Skeletal muscle tissue (tissue), 4 donors: ENCODE results near the gene PLCXD1. TPM values are rescaled to one million over a fixed set of nuclear protein-coding genes. Genes with fewer than 3 reads are reported as not detected.

Experiments used
- H3K27ac ChIP-seq: one replicate; pipeline ENCODE4 v1.7.0; 2013; ENCODE audit warnings: mild to moderate bottlenecking, low read depth, low read length, inconsistent platforms
- H3K27me3 ChIP-seq, 3 donors: one replicate each; pipeline ENCODE4 v1.7.0; 2013; ENCODE audit warnings: low read length in 3 of 3; ENCODE audit not compliant: control insufficient read depth in 3 of 3, insufficient read depth in 3 of 3
- H3K36me3 ChIP-seq, 3 donors: one replicate each; pipeline ENCODE4 v1.7.0; 2013; ENCODE audit warnings: low read length in 3 of 3; ENCODE audit not compliant: control insufficient read depth in 3 of 3, insufficient read depth in 3 of 3
- H3K4me1 ChIP-seq, 3 donors: one replicate each; pipeline ENCODE4 v1.7.0; 2013; ENCODE audit warnings: low read length in 3 of 3, mild to moderate bottlenecking in 3 of 3; ENCODE audit not compliant: control insufficient read depth in 3 of 3, insufficient read depth in 3 of 3
- H3K4me3 ChIP-seq, 3 donors: one replicate each; pipeline ENCODE4 v1.7.0; 2013; ENCODE audit warnings: low read length in 3 of 3
- H3K9ac ChIP-seq, 3 donors: one replicate each; pipeline ENCODE4 v1.7.0; 2013; ENCODE audit warnings: low read length in 3 of 3, mild to moderate bottlenecking in 3 of 3, moderate library complexity in 2 of 3, low read depth in 1 of 3
- H3K9me3 ChIP-seq, 3 donors: one replicate each; pipeline ENCODE4 v1.7.0; 2013; ENCODE audit warnings: low read length in 3 of 3; ENCODE audit not compliant: control insufficient read depth in 3 of 3
- total RNA-seq: library from RNA; depleted of rRNA; stranded (reverse); fragments of >200 nt; gene quantifications from one replicate; pipeline ENCODE4 v1.2.3, GENCODE V29; 2014
- donor health status: Osteomylitis.

PLCXD1 gene
- total RNA-seq, 1 donor from 2014 or later = 5.2 TPM

- Histone ChIP-seq H3K4me3 (no peak overlapping the region), H3K27ac (no peak overlapping the region), H3K9ac (no peak overlapping the region), H3K9me3 (no peaks in the 10 kb centered on the region), H3K27me3 (no peaks in the 10 kb centered on the region), H3K36me3 (peaks cover 70 to 76% (median 74%) of the 10 kb centered on the region in 3 donors), H3K4me1 (no peaks in the 10 kb centered on the region)
Observed at GRCh38 chrX:308821-309520, 27.8 kb downstream of the PLCXD1 start.

GRCh38 chrX:310621-311155, 29.5 kb downstream of the PLCXD1 start:
- H3K27me3 ChIP-seq = no peaks in the 10 kb centered on the region
- peaks cover 72 to 79% (median 76%) of the 10 kb centered on the region in 3 donors for H3K36me3 ChIP-seq
- H3K4me3 ChIP-seq = no peak overlapping the region
- H3K4me1 ChIP-seq = no peaks in the 10 kb centered on the region
- H3K27ac ChIP-seq = no peak overlapping the region
- H3K9ac ChIP-seq = no peak overlapping the region
- no peaks in the 10 kb centered on the region for H3K9me3 ChIP-seq

DNA sequence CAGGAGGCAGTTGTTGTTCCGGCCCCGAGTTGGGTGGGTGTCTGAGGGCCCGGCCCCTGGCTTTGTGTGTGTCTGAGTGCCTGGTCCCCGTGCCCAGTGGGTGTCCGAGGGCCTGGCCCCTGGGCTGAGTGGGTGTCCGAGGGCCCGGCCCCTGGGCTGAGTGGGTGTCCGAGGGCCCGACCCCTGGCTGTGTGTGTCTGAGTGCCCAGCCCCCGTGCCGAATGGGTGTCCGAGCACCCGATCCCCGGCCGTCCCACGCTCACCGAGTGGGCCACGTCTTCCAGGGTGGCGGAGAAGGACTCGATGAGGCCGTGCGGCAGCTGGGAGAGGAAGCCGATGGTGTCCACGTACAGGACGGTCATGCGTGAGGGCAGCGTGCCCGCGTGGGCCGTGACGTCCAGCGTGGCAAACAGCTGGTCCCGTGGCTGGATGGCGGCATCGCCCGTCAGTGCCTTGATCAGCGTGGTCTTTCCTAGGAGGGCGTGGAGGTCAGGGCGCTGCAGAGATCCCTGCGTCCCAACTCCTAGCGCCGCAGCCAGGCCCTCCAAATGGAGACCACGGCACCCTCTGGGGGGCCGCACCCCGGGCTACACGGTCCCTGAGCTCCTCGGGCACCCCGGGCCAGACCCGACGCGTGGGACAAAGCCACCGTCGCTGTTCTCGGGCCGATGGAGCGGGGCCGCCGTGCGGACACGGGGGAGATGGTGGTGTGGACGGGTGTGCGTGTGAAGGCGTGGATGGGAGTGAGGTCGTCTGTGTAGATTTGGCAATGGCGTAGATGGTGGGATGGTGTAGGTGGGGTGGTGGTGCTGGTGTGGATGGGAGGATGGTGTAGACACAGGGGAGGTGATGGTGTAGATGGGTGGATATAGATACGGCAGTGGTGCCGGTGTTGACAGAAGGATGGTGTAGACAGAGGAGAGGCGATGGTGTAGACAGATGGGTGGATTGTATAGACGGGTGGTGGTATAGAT, 30.3 kb downstream of the PLCXD1 start:
- no peaks in the 10 kb centered on the region for H3K27me3 ChIP-seq
- no peaks in the 10 kb centered on the region for H3K9me3 ChIP-seq

DNA sequence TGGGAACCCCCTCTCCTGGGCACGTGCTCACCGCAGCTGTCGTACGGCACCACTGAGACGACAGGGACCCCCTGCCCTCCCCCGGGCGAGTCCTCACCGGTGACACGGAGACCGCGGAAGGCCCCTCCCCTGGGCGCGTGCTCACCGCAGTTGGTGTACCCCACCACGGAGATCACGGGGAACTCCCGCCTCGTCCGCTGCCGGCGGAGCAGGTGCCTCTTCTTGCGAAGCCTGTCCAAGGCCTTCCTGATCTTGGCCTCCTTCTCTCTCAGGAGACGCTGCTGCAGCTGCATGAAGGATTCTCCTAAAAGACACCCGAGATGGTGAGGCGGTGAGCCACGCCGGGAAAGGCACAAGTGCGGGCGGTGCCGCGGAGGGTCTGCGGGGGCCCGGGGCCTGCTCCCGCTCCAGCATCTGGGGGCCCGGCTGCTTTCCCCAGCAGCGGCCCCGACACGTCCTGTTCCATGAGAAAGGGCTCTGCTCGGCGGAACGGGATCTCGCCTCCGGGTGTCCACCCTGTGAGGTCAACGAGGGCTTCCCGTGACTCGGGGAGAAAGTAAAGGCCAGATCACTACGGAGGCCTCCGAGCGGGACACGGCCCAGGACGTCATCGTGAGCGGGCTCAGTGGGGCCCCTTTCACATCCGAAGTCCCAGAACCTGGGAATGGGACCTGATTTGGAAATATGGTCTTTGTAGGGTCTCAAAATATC, 31.6 kb downstream of the PLCXD1 start:
- Histone ChIP-seq H3K4me1 (peaks cover 0 to 9% (median 2%) of the 10 kb centered on the region in 3 donors), H3K9me3 (no peaks in the 10 kb centered on the region), H3K4me3 (no peak overlapping the region), H3K9ac (no peak overlapping the region), H3K27me3 (no peaks in the 10 kb centered on the region), H3K36me3 (peaks cover 61 to 63% (median 62%) of the 10 kb centered on the region in 3 donors), H3K27ac (no peak overlapping the region)

More for the DNA sequence above, 30.3 kb downstream of the PLCXD1 start:
- Histone ChIP-seq H3K9ac (no peak overlapping the region), H3K36me3 (peaks cover 68 to 72% (median 71%) of the 10 kb centered on the region in 3 donors), H3K4me3 (no peak overlapping the region), H3K27ac (no peak overlapping the region), H3K4me1 (peaks cover 0 to 4% (median 0%) of the 10 kb centered on the region in 3 donors)

DNA sequence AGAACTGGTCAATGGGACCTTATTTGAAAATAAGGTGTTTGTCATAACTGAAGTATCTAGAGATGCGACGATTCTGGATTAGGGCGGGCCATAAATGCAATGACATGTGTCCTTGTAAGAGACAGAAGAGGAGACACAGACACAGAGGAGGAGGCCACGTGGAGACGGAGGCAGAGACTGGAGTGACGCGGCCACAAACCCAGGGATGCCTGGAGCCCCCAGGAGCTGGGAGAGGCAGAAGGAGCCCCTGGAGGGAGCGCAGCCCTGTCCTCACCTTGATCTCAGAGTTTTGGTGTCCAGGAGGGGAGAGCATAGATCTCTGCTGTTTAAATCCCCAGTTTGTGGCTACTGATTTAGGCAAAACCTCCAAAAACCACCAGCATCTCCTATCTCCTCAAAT, 32.4 kb downstream of the PLCXD1 start:
- Histone ChIP-seq H3K36me3 (peaks cover 55 to 58% (median 57%) of the 10 kb centered on the region in 3 donors), H3K27me3 (no peaks in the 10 kb centered on the region), H3K9me3 (no peaks in the 10 kb centered on the region), H3K9ac (no peak overlapping the region), H3K4me1 (peaks cover 0 to 9% (median 2%) of the 10 kb centered on the region in 3 donors), H3K4me3 (no peak overlapping the region), H3K27ac (no peak overlapping the region)

DNA sequence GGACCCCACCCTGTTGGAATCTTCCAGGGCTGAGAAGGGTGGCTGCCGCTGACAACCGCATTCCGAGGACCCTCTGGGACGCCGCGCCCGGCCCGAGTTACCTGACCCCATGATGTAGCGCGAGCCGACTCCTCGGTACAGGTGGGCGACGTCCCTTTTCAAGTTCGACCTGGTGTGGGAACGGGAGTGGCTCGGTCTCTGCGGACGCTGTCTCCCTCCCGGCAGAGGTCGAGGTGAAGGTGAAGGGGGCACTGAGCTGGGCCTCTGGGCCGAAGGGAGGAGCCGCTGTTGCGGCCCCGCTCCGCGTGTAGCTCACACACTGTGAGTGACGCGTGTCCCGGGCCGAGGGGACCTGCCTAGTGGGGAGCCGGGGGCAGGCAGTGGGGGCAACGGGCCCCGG, 32.9 kb downstream of the PLCXD1 start:
- H3K9ac ChIP-seq = no peak overlapping the region
- no peaks in the 10 kb centered on the region for H3K27me3 ChIP-seq
- H3K27ac ChIP-seq = no peak overlapping the region
- H3K36me3 ChIP-seq = peaks cover 52 to 56% (median 55%) of the 10 kb centered on the region in 3 donors
- H3K4me3 ChIP-seq = no peak overlapping the region
- H3K9me3 ChIP-seq = no peaks in the 10 kb centered on the region
- H3K4me1 ChIP-seq = peaks cover 0 to 9% (median 2%) of the 10 kb centered on the region in 3 donors

DNA sequence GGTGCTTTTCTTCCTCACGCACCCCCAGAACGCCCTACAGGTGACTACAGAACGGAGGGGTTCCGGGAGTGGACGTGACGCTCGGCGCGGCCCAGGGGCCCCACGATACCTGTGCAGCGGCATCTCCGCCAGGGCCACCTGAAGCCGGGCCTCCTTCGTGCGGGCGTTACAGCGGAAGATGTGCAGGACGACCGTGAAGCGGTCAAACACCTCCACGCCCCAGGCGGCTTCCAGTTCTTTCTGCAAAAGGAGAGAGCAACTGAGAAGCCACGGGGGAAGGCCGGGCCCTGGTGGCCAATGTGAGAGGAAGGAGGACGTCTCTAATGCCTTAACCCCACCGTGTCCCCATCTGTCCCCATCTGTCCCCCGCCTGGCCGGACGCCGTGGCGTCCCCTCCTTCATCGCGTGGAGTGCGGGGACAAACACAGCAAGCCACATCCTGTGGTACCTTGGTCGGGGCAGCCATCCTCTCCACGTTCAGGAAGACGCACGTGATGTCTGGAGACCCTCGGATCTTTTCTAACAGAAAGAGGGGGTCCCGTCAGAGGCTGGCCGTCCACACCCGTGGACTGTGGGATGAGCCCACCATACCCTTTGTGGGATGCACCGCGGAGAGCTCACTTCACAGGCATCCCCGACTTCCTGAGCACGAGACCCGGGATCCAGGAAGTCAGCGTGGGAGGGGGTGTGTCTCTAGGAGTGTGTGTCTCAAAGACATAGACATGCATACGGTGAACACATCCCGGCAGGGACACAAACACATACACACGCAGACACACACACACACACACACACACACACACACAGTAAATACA, 33.8 kb downstream of the PLCXD1 start:
- Histone ChIP-seq H3K36me3 (peaks cover 48 to 51% (median 50%) of the 10 kb centered on the region in 3 donors), H3K4me3 (no peak overlapping the region), H3K27me3 (no peaks in the 10 kb centered on the region), H3K9ac (no peak overlapping the region), H3K27ac (no peak overlapping the region), H3K9me3 (no peaks in the 10 kb centered on the region), H3K4me1 (peaks cover 4 to 14% (median 6%) of the 10 kb centered on the region in 3 donors)

DNA sequence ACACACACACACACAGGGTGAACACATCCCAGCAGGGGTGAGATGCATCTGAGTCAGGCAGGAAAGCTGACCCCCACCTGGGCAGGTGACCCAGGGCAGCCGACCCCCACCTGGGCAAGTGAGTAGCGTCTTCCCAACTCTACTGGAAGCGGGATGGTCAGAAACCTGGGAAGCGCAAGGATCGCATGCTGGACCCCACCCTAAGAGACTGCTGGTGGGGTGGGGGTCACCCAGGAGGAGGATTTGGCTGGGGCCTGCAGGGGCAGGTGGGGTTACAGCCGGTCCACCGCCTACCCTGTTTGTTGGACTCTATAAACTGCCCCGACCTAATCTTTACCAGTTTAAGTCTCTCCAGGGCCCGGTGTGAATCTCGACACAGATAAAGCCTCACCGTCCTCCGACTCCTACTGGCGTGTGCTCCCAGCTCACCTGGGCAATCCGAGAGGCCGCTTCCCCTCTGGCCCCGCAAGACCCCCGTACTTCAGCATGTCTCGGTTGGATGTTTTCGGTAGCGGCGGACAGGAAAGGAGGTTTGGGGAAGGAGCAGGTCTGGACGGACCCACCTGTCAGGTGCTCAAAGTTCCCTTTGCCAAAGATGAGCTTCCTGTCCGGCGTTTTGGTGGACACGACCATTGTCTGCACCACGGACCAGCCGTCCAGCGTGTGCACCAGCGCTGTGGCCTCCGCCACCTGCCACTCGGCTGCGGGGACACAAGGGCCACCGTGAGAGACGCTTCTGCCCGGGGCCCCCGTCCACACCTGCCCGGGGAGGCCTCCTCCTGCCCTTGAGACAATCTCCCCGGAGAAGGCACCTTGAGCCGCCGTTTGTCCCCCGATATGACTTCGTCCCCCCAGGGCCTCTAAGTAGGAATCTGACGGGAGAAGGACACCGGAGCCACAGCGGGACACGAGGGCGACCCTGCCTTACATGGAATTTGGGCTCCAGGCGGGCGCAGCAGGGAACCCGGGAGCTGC, 35.5 kb downstream of the PLCXD1 start:
- no peaks in the 10 kb centered on the region for H3K27me3 ChIP-seq
- no peaks in the 10 kb centered on the region for H3K9me3 ChIP-seq
- H3K36me3 ChIP-seq = peaks cover 35 to 39% (median 38%) of the 10 kb centered on the region in 3 donors
- no peak overlapping the region for H3K4me3 ChIP-seq
- H3K27ac ChIP-seq = no peak overlapping the region
- no peak overlapping the region for H3K9ac ChIP-seq
- peaks cover 12 to 25% (median 14%) of the 10 kb centered on the region in 3 donors for H3K4me1 ChIP-seq
